Uterus (tissue), 4 donors: ENCODE measurements around the gene BCAR3. TPM values are rescaled to one million over a fixed set of nuclear protein-coding genes. Genes with fewer than 3 reads are reported as not detected.

Experiments used
- DNase-seq, 2 donors: peaks; one replicate each; pipeline ENCODE4 v3.0.0-alpha.2; 2019 to 2020
- H3K27ac ChIP-seq, 2 donors: fragments of 200-600 bp; sonication (generic); 1 replicate in 1 of 2; 2 replicates in 1 of 2; pipeline ENCODE4 v1.5.1; 2016 to 2018
- H3K27me3 ChIP-seq, 2 donors: fragments of 200-600 bp; sonication (generic); one replicate each; pipeline ENCODE4 v1.5.1; 2018 to 2019; ENCODE audit warnings: control low read depth in 1 of 2
- H3K36me3 ChIP-seq, 2 donors: fragments of 200-600 bp; sonication (generic); one replicate each; pipeline ENCODE4 v1.5.1; 2019; ENCODE audit warnings: control low read depth in 1 of 2
- H3K4me1 ChIP-seq, 2 donors: fragments of 200-600 bp; sonication (generic); one replicate each; pipeline ENCODE4 v1.5.1; 2018 to 2019; ENCODE audit warnings: control low read depth in 1 of 2
- H3K4me3 ChIP-seq, 2 donors: fragments of 200-600 bp; sonication (generic); 1 replicate in 1 of 2; 2 replicates in 1 of 2; pipeline ENCODE4 v1.5.1; 2018 to 2019; ENCODE audit warnings: mild to moderate bottlenecking in 1 of 2
- H3K9me3 ChIP-seq, 2 donors: fragments of 200-600 bp; sonication (generic); one replicate each; pipeline ENCODE4 v1.5.1; 2019; ENCODE audit warnings: control low read depth in 1 of 2
- POLR2A ChIP-seq, 2 donors: fragments of 450-650 bp; IDR thresholded peaks; one replicate each; pipeline ENCODE4 v1.6.1; 2016; ENCODE audit warnings: antibody characterized with exemption in 2 of 2, mild to moderate bottlenecking in 1 of 2, moderate library complexity in 1 of 2
- intact Hi-C: fragments of 100-400 bp; cut with DNase I; formaldehyde crosslinking; loops from one replicate; pipeline ENCODE4 v1.15.1; 2023; ENCODE audit warnings: low total_unique reads
- total RNA-seq, 4 donors: library from RNA; depleted of rRNA in 3 of 4; stranded (reverse); fragments of >200 nt in 3 of 4; gene quantifications; one replicate each; pipeline versions ENCODE4 v1.1.0 to v1.2.4, GENCODE V29; 2014 to 2023
- TF ChIP-seq, protein P1 (sequence below), 4 experiments: fragments of 200-600 bp in 2 of 4; fragments of 450-650 bp in 2 of 4; sonication (generic) in 2 of 4; IDR thresholded peaks; one replicate each; pipeline ENCODE4 v1.5.1; 2016 to 2019; ENCODE audit warnings: antibody characterized with exemption in 4 of 4, mild to moderate bottlenecking in 2 of 4, moderate library complexity in 1 of 4
- donor health status: DM: yes; HTN: yes; CAD: no.

Gene BCAR3
- total RNA-seq, 4 donors from 2014 or later, result 8.5 to 56.8 (median 20.2) TPM

DNA sequence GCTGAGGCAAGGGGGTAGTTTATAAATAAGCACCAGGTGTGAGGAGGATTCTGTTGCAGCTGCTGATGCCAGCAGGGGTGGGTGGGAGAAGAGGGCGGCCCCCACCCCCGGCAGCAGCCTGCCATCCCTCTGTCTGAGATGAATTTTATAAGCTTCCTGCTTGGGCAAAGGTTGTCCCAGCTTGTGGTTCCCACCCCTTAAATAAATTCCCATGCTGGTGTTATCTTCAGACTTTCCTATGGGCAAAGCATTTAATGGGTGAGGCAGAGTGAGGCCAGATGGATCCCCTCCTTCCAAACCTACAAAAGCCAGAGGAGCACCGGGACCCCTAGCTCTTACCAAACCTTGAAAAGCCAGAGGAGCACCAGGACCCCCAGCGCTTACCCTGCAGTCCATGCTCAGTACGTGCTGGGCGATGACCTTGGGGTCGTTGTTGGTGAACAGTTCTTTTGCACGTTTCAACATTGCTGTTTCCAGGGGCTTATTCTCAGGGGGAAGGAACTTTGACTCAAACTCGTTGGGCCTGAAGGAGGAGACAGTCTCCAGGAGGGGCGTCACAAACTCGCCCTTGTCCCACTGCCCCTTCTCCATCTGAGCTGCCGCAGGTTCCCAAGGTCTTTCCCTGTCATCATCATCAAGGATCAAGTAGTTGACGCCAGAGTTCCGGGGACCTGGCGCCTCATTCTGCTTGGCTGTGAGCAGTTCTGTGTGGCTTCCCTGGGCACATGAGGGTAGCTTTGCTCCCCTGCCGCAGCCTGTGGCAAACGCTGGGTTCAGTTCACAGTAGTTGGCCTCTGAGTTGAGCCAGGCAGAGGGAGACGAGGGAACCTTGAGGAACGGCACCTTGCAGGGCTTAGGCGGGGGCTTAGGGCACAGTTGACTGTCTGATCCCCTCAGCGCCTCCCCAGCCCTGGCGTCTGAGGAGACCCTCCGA lies 99.5 kb downstream of the BCAR3 start:
- no peaks in the 10 kb centered on the region for H3K36me3 ChIP-seq
- intact Hi-C loops, result no loop called here
- no peak overlapping the region for H3K4me3 ChIP-seq
- no peaks in the 10 kb centered on the region for H3K9me3 ChIP-seq
- no peak for TF ChIP-seq POLR2A (IDR thresholded peaks at IDR 0.05)
- TF ChIP-seq, protein P1, sequence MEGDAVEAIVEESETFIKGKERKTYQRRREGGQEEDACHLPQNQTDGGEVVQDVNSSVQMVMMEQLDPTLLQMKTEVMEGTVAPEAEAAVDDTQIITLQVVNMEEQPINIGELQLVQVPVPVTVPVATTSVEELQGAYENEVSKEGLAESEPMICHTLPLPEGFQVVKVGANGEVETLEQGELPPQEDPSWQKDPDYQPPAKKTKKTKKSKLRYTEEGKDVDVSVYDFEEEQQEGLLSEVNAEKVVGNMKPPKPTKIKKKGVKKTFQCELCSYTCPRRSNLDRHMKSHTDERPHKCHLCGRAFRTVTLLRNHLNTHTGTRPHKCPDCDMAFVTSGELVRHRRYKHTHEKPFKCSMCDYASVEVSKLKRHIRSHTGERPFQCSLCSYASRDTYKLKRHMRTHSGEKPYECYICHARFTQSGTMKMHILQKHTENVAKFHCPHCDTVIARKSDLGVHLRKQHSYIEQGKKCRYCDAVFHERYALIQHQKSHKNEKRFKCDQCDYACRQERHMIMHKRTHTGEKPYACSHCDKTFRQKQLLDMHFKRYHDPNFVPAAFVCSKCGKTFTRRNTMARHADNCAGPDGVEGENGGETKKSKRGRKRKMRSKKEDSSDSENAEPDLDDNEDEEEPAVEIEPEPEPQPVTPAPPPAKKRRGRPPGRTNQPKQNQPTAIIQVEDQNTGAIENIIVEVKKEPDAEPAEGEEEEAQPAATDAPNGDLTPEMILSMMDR (IDR thresholded peaks at IDR 0.05), result no peak
- no peaks in the 10 kb centered on the region for H3K4me1 ChIP-seq
- DNase-seq, result no peak
- no peak overlapping the region for H3K27ac ChIP-seq
- H3K27me3 ChIP-seq, result no peaks in the 10 kb centered on the region

DNA sequence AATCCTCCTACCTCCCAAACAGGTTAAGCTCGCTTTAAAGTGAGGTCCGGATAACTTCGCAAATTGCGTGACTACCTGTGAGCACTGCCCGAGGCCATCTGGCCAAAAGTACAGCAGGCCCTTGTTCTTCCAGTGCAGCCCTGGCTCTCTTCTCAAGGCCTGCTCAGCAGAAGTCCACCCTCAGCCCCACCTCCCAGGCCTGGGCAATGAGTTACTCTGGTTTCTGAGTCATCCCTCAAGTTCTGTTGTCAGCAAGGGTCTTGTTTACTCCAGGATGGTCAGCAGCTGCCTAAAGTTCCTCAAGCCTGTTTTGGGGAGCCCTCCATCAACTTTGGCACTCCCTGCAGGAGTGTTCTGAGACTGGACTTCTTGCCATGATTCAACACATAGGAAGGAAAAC lies 101.7 kb downstream of the BCAR3 start:
- Histone ChIP-seq H3K27ac (peak overlapping the region; percentile 35 to 76), H3K36me3 (no peaks in the 10 kb centered on the region)

DNA sequence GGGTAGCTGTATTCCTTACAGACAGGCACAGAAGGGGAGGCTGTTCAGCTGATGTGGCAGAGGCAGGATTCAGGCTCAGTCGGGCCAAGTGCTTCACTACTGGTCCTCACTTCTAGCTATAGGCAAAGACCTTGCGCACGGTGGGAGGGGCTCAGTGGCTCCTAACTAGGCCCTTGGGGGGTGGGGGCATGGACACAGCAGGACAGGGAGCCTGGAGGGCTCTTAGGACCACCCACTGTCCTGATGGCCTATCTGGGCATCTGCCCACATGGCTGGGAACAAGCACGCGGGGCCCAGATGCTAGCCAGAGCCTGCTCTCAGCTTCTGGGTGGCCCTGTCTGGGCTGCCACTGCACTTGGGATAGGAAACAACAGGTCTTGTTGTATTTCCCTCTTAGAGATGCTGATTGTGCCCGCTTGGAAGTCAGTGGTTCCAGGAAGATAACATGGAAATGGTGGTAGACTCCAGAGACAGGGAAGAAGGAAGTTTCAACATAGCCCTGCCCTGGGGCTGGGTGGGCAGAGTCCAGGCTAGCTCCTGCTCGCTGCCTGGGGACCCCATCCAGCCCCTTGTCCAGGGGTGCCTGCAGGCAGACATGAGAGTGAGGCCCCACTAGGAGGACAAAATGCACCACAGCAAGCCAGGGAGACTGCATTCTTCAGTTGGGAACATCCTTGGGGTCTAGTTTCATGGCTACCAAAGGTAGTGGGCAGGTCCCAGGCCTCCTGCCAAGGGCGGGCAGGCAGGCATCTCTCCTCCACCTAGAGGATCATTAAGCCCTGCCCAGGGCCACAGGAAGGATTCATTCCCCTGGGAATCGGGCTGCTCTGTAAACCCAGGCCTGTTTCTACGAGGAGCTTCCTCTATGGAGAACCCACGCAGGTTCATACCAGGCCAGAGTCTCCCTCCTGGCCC lies 102.5 kb downstream of the BCAR3 start:
- TF ChIP-seq, protein P1 (IDR thresholded peaks at IDR 0.05), result no peak
- TF ChIP-seq POLR2A (IDR thresholded peaks at IDR 0.05), result no peak
- no peaks in the 10 kb centered on the region for H3K36me3 ChIP-seq
- intact Hi-C loops, result no loop called here
- peak overlapping the region; percentile 35 to 76 for H3K27ac ChIP-seq
- no peaks in the 10 kb centered on the region for H3K9me3 ChIP-seq
- no peaks in the 10 kb centered on the region for H3K4me1 ChIP-seq
- no peaks in the 10 kb centered on the region for H3K27me3 ChIP-seq
- no peak for DNase-seq
- H3K4me3 ChIP-seq, result no peak overlapping the region

More for the DNA sequence above, 101.7 kb downstream of the BCAR3 start:
- no peaks in the 10 kb centered on the region for H3K27me3 ChIP-seq
- intact Hi-C loops, result no loop called here
- peak in 1 of 2 donors; percentile 76 for DNase-seq
- H3K4me3 ChIP-seq, result no peak overlapping the region
- H3K9me3 ChIP-seq, result no peaks in the 10 kb centered on the region
- no peaks in the 10 kb centered on the region for H3K4me1 ChIP-seq
- TF ChIP-seq, protein P1 (IDR thresholded peaks at IDR 0.05), result no peak
- no peak for TF ChIP-seq POLR2A (IDR thresholded peaks at IDR 0.05)

DNA sequence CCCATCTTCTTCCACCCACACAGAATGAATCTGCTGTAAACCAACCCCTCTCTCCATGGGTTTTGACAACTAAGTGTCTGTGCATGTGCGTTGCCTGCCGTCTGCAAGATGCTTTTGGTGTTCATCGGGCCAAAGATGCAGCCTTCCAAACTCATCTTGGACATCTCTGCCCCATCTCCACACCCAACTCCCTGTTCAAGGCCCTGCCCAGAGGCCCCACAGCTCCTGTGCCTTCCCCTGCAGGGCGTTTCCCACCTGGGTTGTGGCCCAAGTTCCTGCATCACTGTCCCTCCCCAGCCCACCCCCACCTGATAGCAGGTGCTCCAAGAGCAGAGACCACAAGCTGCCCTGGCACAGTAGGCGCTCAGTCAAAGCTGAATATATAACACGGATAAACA lies 103.2 kb downstream of the BCAR3 start:
- Histone ChIP-seq H3K27me3 (no peaks in the 10 kb centered on the region), H3K27ac (peak overlapping the region in 1 of 2 donors; percentile 76), H3K9me3 (no peaks in the 10 kb centered on the region), H3K4me3 (no peak overlapping the region), H3K4me1 (no peaks in the 10 kb centered on the region), H3K36me3 (no peaks in the 10 kb centered on the region)
- intact Hi-C loops, result no loop called here
- no peak for DNase-seq
- TF ChIP-seq, protein P1 (IDR thresholded peaks at IDR 0.05), result no peak
- no peak for TF ChIP-seq POLR2A (IDR thresholded peaks at IDR 0.05)
